Measurements from ENCODE around the gene OR4S1.
"Not testable (repeated sequence)": the region's sequence is repeated elsewhere in the genome, so short reads cannot be mapped to it uniquely, and the experiment has no call there.

The OR4S1 gene, protein sequence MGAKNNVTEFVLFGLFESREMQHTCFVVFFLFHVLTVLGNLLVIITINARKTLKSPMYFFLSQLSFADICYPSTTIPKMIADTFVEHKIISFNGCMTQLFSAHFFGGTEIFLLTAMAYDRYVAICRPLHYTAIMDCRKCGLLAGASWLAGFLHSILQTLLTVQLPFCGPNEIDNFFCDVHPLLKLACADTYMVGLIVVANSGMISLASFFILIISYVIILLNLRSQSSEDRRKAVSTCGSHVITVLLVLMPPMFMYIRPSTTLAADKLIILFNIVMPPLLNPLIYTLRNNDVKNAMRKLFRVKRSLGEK

DNA sequence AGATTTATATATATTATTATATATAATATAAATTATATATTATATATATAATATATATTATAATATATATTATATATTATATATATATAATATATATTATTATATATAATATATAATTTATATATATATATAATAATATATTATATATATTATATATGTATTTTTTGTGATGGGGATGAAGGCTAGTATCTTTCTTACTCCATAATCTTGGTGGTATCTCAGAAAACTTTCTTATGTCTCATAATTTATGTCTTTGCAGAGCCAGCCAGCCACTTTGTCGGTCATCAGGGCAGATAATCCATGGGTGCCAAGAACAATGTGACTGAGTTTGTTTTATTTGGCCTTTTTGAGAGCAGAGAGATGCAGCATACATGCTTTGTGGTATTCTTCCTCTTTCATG lies at the start of gene OR4S1:
Gene OR4S1, plus strand, starts transcription at position 301 of the 400 bp plus-strand sequence. Its CDS starts 0 bp downstream, at position 301.
- no peak for DNase-seq

DNA sequence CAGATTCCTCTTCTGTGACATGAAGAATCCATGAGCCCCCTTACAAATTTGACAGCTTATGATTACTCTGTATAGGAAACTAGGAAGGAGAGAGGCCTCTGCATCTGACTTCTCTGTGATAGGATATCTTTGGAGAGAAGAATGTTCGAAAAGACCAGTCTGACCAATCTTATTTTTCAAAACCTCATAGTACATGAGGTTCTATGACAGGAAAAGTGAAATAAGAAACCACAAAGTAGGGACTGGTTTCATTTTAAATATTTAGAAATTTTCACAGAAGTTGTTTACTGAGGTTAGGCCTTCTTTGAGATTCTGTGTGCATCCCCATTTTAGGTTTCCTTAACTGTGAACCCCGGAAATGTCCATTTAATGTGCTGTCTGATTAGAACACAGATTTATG lies 44.4 kb upstream of the OR4S1 start:
- DNase-seq, result no peak

DNA sequence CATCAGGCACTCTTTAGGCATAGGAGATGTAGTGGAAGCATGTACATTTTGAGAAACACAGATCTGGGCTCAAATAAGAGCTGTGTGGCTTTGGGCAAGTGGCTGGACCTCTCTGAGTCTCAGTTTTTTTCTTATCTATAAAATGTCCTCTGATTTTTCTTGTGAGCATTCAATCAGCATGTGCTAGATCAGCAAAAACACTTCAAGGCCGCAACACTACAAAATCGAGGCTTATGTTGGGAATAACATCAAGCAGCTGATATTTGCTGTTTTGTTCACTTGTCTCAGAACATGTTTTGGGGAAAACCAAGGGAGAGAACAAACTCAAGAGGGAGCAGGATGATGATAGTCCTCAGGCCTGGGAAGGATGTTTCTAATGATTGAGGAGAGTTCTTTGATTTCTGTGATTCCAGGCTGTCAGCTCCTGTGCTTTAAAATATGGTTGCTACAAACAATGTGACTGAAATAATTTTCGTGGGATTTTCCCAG lies 42.6 kb upstream of the OR4S1 start, which contains the start of gene OR4X1:
Gene OR4X1, plus strand, starts transcription at position 439 of the 489 bp plus-strand sequence. Its CDS starts 0 bp downstream, at position 439.
- no peak for DNase-seq

DNA sequence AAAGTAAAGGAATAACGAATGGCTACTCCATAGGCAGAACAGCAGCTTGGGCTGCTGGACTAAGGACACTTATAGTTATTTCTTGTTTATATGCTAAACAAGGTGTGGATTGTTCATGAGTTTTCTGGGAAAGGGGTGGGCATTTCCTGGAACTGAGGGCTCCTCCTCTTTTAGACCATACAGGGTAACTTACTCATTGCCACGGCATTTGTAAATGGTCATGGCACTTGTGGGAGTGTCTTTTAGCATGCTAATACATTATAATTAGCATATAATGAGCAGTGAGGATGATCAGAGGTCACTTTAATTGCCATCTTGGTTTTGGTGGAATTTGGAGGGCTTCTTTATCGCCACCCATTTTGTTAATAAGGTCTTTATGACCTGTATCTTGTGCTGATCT lies 35.4 kb upstream of the OR4S1 start:
- DNase-seq, result no peak

DNA sequence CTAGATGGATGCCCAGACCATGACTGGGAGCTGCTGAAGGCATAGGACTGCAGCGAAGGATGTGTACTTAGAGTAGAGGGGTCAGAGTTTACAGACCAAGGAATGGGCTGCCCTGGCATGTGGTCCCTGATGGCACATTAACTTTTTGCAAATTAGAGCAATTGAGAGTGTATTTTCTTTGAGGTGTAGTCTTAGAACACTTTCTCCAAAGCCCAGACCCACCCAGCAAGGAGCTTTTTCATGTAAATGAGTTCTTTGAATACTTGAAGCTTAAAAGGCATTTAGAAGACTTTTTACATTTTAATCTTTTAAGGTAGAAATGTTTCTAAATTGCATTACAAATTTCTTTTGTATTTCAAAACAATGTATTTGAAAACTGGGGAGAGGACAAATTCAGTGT lies 33.4 kb upstream of the OR4S1 start:
- DNase-seq, result no peak

DNA sequence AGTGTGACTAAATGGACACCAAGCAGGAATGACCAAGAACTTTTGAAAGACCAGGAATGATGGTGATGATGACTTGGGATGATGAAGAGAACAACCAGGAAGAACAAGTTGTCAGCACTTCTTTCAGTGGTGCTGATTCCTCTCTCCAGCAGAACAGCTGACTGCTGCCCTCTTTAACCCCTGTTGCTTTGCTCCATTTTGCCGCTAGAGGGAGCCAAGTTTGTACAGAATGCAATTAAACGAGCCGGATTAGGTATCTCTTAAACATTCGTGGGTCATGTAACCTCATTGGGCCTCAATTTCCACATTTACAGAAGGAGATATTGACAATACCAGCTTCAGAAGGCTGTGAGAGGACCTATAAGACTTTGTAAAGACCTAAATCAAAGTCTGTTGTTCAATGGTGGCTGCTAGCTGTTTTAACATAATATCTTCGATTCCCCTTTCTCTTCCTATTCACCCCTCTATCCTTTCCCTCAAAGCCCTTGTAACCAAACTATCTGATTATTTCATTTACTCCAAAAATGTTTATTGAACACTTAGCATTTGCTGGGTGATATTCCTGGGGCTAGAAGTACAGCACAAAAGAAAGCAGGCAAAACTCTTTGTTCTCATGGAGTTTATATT lies 1.9 kb downstream of the OR4S1 start:
- peak; percentile 50 for DNase-seq

DNA sequence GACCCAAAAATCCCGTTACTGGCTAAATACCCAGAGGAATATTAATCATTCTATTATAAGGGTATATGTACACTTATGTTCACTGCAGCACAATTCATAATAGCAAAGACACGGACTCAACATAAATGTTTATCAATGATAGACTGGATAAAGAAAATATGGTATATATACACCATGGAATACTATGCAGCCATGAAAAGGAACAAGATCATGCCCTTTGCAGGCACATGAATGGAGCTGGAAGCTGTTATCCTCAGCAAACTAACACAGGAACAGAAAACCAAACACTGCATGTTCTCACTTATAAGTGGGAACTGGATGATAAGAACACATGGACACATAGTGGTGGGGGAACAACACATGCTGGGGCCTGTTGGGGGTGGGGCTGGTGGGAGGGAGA lies 7.6 kb downstream of the OR4S1 start:
- DNase-seq, result not testable (repeated sequence)

DNA sequence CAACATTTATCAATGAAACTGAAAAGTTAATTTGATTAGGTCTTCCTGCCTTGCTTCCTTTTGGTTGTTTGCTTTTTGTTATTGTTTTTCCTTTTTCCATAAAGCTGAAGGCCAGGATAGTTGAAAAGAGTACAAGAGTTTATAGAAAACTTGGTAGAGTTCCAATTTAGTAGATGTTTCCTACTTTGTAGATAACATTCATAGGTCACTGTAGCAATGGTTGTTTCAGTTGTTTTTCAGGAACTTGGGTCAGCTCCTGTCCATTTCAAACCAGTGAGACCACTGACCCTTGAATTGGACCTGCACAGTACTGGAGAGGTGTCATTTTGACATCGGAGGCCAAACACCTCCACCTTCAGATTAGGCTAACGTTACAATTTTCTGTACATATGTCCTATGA lies 13.8 kb downstream of the OR4S1 start:
- not testable (repeated sequence) for DNase-seq

DNA sequence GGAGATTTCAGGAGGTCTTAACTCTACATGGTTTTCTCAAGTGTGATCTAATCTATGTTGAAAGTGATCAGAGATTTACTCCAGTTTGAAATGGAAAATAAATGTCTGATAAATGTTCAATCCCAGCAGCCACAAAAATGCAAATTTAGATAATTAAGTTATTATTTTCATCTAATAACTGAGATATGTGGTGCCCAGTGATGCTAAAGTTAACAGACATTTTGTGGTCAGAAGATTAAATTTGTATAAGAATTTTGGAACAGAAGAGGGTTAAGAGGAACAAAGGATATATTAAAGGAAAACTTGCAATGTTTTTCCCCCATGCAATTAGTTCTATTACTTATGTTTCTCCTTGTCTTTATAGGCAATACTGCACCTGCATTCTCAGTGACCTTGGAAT lies 18.6 kb downstream of the OR4S1 start, which contains the start of gene OR4C3:
Gene OR4C3, plus strand, starts transcription at position 301 of the 400 bp plus-strand sequence. CDS start 102 bp downstream, outside the sequence.
- not testable (repeated sequence) for DNase-seq

DNA sequence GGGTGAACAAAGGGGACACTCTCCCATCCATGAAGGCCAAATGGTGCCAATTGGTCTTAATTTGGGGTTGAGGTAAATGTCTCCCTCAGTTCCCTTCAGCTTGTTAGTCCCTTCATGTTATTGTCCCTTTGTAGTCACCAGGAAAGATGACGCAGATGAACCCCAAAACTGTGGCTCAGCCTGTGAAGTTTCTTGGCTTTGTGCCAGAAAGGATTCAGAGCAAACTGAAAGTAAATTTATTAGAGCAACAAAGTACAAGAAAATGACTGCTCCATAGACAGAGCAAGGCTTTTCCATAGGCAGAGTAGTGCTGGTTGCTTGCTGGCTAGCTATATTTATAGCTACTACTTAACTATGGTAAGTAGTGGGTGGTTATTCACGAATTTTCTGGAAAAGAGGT lies 35.4 kb downstream of the OR4S1 start:
- DNase-seq, result no peak

DNA sequence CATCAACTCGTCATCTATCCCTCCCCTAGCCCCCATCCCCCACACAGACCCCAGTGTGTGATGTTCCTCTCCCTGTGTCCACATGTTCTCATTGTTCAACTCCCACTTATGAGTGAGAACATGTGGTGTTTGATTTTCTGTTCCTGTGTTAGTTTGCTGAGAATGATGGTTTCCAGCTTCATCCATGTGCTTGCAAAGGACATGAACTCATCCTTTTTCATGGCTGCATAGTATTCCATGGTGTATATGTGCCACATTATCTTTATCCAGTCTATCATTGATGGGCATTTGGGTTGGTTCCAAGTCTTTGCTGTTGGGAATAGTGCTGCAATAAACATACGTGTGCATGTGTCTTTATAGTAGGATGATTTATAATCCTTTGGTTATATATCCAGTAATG lies 36.5 kb downstream of the OR4S1 start:
- not testable (repeated sequence) for DNase-seq

DNA sequence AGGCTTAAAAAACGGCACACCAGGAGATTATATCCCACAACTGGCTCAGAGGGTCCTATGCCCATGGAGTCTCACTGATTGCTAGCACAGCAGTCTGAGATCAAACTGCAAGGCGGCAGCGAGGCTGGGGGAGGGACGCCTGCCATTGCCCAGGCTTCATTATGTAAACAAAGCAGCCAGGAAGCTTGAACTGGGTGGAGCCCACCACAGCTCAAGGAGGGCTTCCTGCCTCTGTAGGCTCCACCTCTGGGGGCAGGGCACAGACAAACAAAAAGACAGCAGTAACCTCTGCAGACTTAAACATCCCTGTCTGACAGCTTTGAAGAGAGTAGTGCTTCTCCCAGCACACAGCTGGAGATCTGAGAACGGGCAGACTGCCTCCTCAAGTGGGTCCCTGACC lies 40.3 kb downstream of the OR4S1 start:
- not testable (repeated sequence) for DNase-seq

DNA sequence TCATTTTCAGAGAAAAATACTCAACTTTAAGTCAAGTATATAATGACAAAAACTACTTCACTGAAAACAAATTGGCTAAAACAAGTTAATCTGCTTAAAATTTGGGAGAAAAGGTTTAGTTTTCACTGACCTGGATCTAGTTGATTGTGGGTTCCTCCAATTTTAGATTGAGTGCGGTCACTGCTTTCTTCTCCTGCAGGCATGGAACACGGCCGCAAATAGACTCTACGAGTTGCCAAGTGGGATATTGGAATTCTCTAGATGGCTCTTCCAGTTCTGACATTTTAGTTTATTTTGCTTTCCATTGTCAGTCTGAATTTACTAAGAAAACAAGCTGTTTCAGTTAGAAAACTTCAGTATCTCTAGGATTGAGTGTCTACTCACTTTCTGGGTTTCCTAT lies 48.0 kb downstream of the OR4S1 start:
- DNase-seq, result no peak

DNA sequence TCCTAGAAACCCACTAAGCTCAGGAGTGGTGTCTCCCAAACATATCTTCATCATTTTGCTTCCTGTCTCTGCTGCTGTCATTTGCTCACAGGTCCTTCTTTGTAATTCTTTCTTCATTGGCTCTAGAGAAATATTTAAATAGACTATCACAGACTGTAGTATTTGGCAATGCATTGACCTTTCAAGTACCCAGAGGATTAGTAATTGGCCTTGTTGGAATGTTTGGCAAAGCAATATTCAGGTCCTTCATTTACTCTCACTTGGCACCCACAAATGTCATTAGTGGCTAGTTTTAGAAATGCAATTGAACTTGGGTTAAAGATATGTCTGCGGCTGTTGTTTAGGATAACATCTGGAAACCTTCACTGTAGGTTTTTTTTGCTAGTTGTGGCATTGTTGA lies 48.7 kb downstream of the OR4S1 start:
- no peak for DNase-seq
